ENCODE measurements around the gene SLC39A11. TPM values are rescaled to one million over a fixed set of nuclear protein-coding genes. Genes with fewer than 3 reads are reported as not detected.

SLC39A11 gene
- total RNA-seq, 2 experiments from 2014 or later: 9.7 to 12.2 TPM

GRCh38 chr17:72877348-72877747 lies 215.1 kb downstream of the SLC39A11 start:
- H3K4me1 ChIP-seq (ENCODE audit: insufficient read depth, low read length): no peaks in the 10 kb centered on the region
- Mint-ChIP-seq H3K27ac (no peak overlapping the region), H3K4me1 (ENCODE audit: low read depth) (no peaks in the 10 kb centered on the region), H3K27me3 (no peaks in the 10 kb centered on the region), H3K9me3 (peaks cover 14% of the 10 kb centered on the region), H3K4me3 (no peak overlapping the region), H3K36me3 (ENCODE audit: low read depth) (peaks cover 74% of the 10 kb centered on the region)
- DNase-seq (no peak), ATAC-seq (ENCODE audit: poor library complexity) (no peak)
- ChIA-PET POLR2A (no interaction called here), CTCF (no interaction called here)
- H3K27me3 ChIP-seq (ENCODE audit: control insufficient read depth in 1 of 2, insufficient read depth in 2 of 2, low read length in 2 of 2): no peaks in the 10 kb centered on the region
- peaks cover 2% of the 10 kb centered on the region for H3K36me3 ChIP-seq (ENCODE audit: insufficient read depth, low read length)
- TF ChIP-seq, protein P1, sequence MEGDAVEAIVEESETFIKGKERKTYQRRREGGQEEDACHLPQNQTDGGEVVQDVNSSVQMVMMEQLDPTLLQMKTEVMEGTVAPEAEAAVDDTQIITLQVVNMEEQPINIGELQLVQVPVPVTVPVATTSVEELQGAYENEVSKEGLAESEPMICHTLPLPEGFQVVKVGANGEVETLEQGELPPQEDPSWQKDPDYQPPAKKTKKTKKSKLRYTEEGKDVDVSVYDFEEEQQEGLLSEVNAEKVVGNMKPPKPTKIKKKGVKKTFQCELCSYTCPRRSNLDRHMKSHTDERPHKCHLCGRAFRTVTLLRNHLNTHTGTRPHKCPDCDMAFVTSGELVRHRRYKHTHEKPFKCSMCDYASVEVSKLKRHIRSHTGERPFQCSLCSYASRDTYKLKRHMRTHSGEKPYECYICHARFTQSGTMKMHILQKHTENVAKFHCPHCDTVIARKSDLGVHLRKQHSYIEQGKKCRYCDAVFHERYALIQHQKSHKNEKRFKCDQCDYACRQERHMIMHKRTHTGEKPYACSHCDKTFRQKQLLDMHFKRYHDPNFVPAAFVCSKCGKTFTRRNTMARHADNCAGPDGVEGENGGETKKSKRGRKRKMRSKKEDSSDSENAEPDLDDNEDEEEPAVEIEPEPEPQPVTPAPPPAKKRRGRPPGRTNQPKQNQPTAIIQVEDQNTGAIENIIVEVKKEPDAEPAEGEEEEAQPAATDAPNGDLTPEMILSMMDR (IDR thresholded peaks at IDR 0.05): no peak
- intact Hi-C loops (cut with DNase I, micrococcal nuclease): no loop called here
- H3K9me3 ChIP-seq (ENCODE audit: control insufficient read depth in 1 of 2, insufficient read depth in 1 of 2, low read length in 2 of 2): peaks cover 13 to 20% of the 10 kb centered on the region in 2 experiments
- no peak overlapping the region for H3K27ac ChIP-seq (ENCODE audit: low read depth in 1 of 2, low read length in 2 of 2)
- H3K4me3 ChIP-seq (ENCODE audit: low read length): no peak overlapping the region

DNA sequence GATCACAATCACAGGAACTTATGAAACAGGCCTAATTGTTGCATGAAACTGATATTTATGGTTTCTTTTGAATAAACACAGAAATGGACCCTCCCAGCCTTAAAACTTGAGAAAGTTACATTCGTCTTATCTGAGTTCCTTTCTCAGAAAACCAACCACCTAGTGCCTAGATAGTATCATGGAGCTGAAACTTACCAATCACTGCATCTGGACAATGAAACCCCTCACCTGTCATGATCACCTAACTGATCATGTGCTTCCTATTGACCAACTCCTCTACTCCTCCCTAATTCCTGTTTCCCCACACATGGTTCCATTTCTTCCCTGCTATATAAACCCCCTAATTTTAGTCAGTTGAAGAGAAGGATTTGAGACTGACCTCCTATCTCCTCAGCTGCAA lies 216.1 kb downstream of the SLC39A11 start:
- ChIA-PET CTCF (no interaction called here), POLR2A (no interaction called here)
- Mint-ChIP-seq H3K4me3 (no peak overlapping the region), H3K9me3 (peaks cover 14% of the 10 kb centered on the region), H3K27ac (no peak overlapping the region), H3K27me3 (no peaks in the 10 kb centered on the region), H3K4me1 (ENCODE audit: low read depth) (no peaks in the 10 kb centered on the region), H3K36me3 (ENCODE audit: low read depth) (peaks cover 69% of the 10 kb centered on the region)
- no peak for ATAC-seq (ENCODE audit: poor library complexity)
- H3K36me3 ChIP-seq (ENCODE audit: insufficient read depth, low read length): peaks cover 2% of the 10 kb centered on the region
- H3K4me3 ChIP-seq (ENCODE audit: low read length): no peak overlapping the region
- TF ChIP-seq, protein P1 (IDR thresholded peaks at IDR 0.05): no peak
- DNase-seq: no peak
- intact Hi-C loops (cut with DNase I, micrococcal nuclease): no loop called here
- no peaks in the 10 kb centered on the region for H3K4me1 ChIP-seq (ENCODE audit: insufficient read depth, low read length)
- no peak overlapping the region for H3K27ac ChIP-seq (ENCODE audit: low read depth in 1 of 2, low read length in 2 of 2)
- H3K9me3 ChIP-seq (ENCODE audit: control insufficient read depth in 1 of 2, insufficient read depth in 1 of 2, low read length in 2 of 2): peaks cover 13 to 20% of the 10 kb centered on the region in 2 experiments
- no peaks in the 10 kb centered on the region for H3K27me3 ChIP-seq (ENCODE audit: control insufficient read depth in 1 of 2, insufficient read depth in 2 of 2, low read length in 2 of 2)

DNA sequence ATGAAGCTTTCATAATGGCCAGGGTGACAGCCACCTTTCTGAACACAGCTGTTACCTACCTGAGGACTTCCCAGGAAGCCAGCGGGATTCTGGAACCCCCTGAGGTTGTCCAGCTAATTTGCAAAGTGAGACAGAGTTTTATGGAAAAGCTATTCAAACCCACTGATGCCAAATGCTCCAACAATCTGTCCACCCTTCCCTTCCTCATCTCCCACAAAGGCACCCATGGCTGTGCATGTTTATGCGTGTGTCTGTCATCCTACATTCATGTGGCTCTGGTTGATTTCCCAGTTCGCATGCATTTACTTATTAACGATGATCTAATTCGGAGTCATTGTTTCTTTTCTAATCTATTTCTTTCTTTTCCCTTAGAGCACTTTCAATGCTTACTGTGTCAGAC lies 217.1 kb downstream of the SLC39A11 start:
- POLR2A ChIA-PET: no interaction called here
- Mint-ChIP-seq H3K36me3 (ENCODE audit: low read depth) (peaks cover 67% of the 10 kb centered on the region), H3K9me3 (peaks cover 14% of the 10 kb centered on the region), H3K27me3 (no peaks in the 10 kb centered on the region), H3K4me1 (ENCODE audit: low read depth) (no peaks in the 10 kb centered on the region), H3K27ac (no peak overlapping the region), H3K4me3 (no peak overlapping the region)
- peaks cover 2% of the 10 kb centered on the region for H3K36me3 ChIP-seq (ENCODE audit: insufficient read depth, low read length)
- CTCF ChIA-PET: no interaction called here
- intact Hi-C loops (cut with DNase I, micrococcal nuclease): no loop called here
- H3K27me3 ChIP-seq (ENCODE audit: control insufficient read depth in 1 of 2, insufficient read depth in 2 of 2, low read length in 2 of 2): no peaks in the 10 kb centered on the region
- H3K27ac ChIP-seq (ENCODE audit: low read depth in 1 of 2, low read length in 2 of 2): no peak overlapping the region
- ATAC-seq (ENCODE audit: poor library complexity) (no peak), DNase-seq (no peak)
- H3K4me3 ChIP-seq (ENCODE audit: low read length): no peak overlapping the region
- no peaks in the 10 kb centered on the region for H3K4me1 ChIP-seq (ENCODE audit: insufficient read depth, low read length)
- TF ChIP-seq, protein P1 (IDR thresholded peaks at IDR 0.05): no peak
- H3K9me3 ChIP-seq (ENCODE audit: control insufficient read depth in 1 of 2, insufficient read depth in 1 of 2, low read length in 2 of 2): peaks cover 8 to 19% of the 10 kb centered on the region in 2 experiments
